Right atrium auricular region (tissue), 2 donors: ENCODE data around the gene SPAG16. TPM values are rescaled to one million over a fixed set of nuclear protein-coding genes. Genes with fewer than 3 reads are reported as not detected.

Experiments used
- DNase-seq: peaks from one replicate; pipeline ENCODE4 v3.0.0-alpha.2; 2019; ENCODE audit warnings: low spot score
- H3K27ac ChIP-seq, 2 donors: fragments of 200-600 bp; sonication (generic); 1 replicate in 1 of 2; 2 replicates in 1 of 2; pipeline ENCODE4 v1.5.1; 2016 to 2019
- H3K27me3 ChIP-seq, 2 donors: fragments of 200-600 bp; sonication (generic); one replicate each; pipeline versions ENCODE4 v1.5.1 to v1.6.0; 2017 to 2019
- H3K36me3 ChIP-seq: fragments of 200-600 bp; sonication (generic); one replicate; pipeline ENCODE4 v1.5.1; 2016
- H3K4me1 ChIP-seq, 2 donors: fragments of 200-600 bp; sonication (generic); one replicate each; pipeline versions ENCODE4 v1.5.1 to v1.6.0; 2017 to 2019
- H3K4me3 ChIP-seq, 2 donors: fragments of 200-600 bp; sonication (generic); 1 replicate in 1 of 2; 2 replicates in 1 of 2; pipeline ENCODE4 v1.5.1; 2017 to 2019; ENCODE audit warnings: mild to moderate bottlenecking in 1 of 2, moderate library complexity in 1 of 2
- H3K9me3 ChIP-seq, 2 donors: fragments of 200-600 bp; sonication (generic); one replicate each; pipeline ENCODE4 v1.5.1; 2019
- CTCF ChIP-seq, 2 donors: fragments of 200-600 bp; sonication (generic); IDR thresholded peaks; one replicate each; pipeline ENCODE4 v1.5.1; 2019; ENCODE audit warnings: antibody characterized with exemption in 2 of 2
- total RNA-seq, 2 donors: library from RNA; depleted of rRNA; stranded (reverse); fragments of >200 nt; gene quantifications; one replicate each; pipeline ENCODE4 v1.1.0, GENCODE V29; 2016

SPAG16 gene
- total RNA-seq, 2 donors from 2014 or later = 17.3 to 18.3 TPM

- Histone ChIP-seq H3K36me3 (no peaks in the 10 kb centered on the region), H3K27ac (no peak overlapping the region), H3K4me3 (no peak overlapping the region), H3K9me3 (no peaks in the 10 kb centered on the region), H3K4me1 (no peaks in the 10 kb centered on the region), H3K27me3 (no peaks in the 10 kb centered on the region)
- TF ChIP-seq CTCF (IDR thresholded peaks at IDR 0.05) = no peak
- no peak for DNase-seq
Observed at GRCh38 chr2:214232271-214232670, 948.0 kb downstream of the SPAG16 start.

- H3K36me3 ChIP-seq = no peaks in the 10 kb centered on the region
- TF ChIP-seq CTCF (IDR thresholded peaks at IDR 0.05) = no peak
- no peaks in the 10 kb centered on the region for H3K27me3 ChIP-seq
- H3K9me3 ChIP-seq = no peaks in the 10 kb centered on the region
- H3K4me3 ChIP-seq = no peak overlapping the region
- H3K27ac ChIP-seq = no peak overlapping the region
- H3K4me1 ChIP-seq = no peaks in the 10 kb centered on the region
- DNase-seq = no peak
Observed at GRCh38 chr2:214233164-214233563, 948.9 kb downstream of the SPAG16 start.

- Histone ChIP-seq H3K9me3 (no peaks in the 10 kb centered on the region), H3K4me3 (no peak overlapping the region), H3K36me3 (no peaks in the 10 kb centered on the region), H3K27me3 (no peaks in the 10 kb centered on the region), H3K27ac (no peak overlapping the region), H3K4me1 (no peaks in the 10 kb centered on the region)
- DNase-seq = no peak
- TF ChIP-seq CTCF (IDR thresholded peaks at IDR 0.05) = no peak
Observed at GRCh38 chr2:214242797-214243196, 958.5 kb downstream of the SPAG16 start.

- Histone ChIP-seq H3K9me3 (no peaks in the 10 kb centered on the region), H3K4me1 (no peaks in the 10 kb centered on the region), H3K27me3 (no peaks in the 10 kb centered on the region), H3K4me3 (no peak overlapping the region), H3K27ac (no peak overlapping the region), H3K36me3 (no peaks in the 10 kb centered on the region)
- no peak for TF ChIP-seq CTCF (IDR thresholded peaks at IDR 0.05)
- DNase-seq = no peak
Observed at GRCh38 chr2:214244847-214245246, 960.6 kb downstream of the SPAG16 start.

- Histone ChIP-seq H3K4me1 (no peaks in the 10 kb centered on the region), H3K4me3 (no peak overlapping the region), H3K9me3 (no peaks in the 10 kb centered on the region), H3K27me3 (no peaks in the 10 kb centered on the region), H3K36me3 (no peaks in the 10 kb centered on the region), H3K27ac (no peak overlapping the region)
- TF ChIP-seq CTCF (IDR thresholded peaks at IDR 0.05) = no peak
- no peak for DNase-seq
Observed at GRCh38 chr2:214246417-214246816, 962.2 kb downstream of the SPAG16 start.

- no peak overlapping the region for H3K27ac ChIP-seq
- no peaks in the 10 kb centered on the region for H3K36me3 ChIP-seq
- H3K9me3 ChIP-seq = no peaks in the 10 kb centered on the region
- H3K4me1 ChIP-seq = no peaks in the 10 kb centered on the region
- no peak for DNase-seq
- no peaks in the 10 kb centered on the region for H3K27me3 ChIP-seq
- H3K4me3 ChIP-seq = no peak overlapping the region
- TF ChIP-seq CTCF (IDR thresholded peaks at IDR 0.05) = no peak
Observed at GRCh38 chr2:214247531-214247930, 963.3 kb downstream of the SPAG16 start.
